ENCODE data around the gene KHK. TPM values are rescaled to one million over a fixed set of nuclear protein-coding genes. Genes with fewer than 3 reads are reported as not detected.
"Not testable (repeated sequence)": the region's sequence is repeated elsewhere in the genome, so short reads cannot be mapped to it uniquely, and the experiment has no call there.

KHK gene
- polyA plus RNA-seq, 4 donors, result 45.4 to 55.6 (median 52.0) TPM

DNA sequence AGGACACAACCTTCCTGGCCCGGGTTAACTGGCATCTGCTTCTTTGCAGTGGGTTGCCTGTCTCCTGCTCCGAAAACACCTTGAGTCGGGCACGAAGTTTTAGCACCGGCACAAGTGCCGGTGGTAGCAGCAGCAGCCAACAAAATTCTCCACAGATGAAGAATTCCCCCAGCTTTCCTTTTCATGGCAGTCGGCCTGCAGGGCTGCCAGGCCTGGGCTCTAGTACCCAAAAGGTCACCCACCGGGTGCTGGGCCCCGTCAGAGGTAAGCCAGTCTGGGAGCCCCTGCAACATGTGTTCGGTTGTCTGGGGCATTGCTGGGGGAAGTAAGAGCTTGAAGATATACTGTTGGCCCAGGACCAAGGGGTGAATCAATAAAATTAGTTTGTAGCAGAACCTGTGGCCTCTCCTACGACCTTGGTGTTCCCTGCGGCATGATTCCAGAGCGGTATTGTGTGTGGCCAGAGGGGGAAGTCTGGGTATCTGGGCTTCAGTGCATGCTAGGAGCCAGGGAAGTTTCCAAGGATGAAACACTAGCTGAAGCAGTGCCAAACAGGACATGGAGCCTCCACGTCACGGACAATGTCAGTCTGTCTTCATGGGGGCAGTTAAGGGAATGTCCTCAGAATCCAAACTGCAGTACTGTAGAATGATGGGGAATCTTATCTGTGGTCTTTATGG, 27.3 kb upstream of the KHK start:
- DNase-seq (ENCODE audit: low read depth in 4 of 4, low spot score in 2 of 4), result no peak

GRCh38 chr2:27060323-27060722, 26.2 kb upstream of the KHK start:
- DNase-seq (ENCODE audit: low read depth in 4 of 4, low spot score in 2 of 4), result no peak

GRCh38 chr2:27065128-27065527, 21.4 kb upstream of the KHK start:
- DNase-seq (ENCODE audit: low read depth in 4 of 4, low spot score in 2 of 4), result no peak

DNA sequence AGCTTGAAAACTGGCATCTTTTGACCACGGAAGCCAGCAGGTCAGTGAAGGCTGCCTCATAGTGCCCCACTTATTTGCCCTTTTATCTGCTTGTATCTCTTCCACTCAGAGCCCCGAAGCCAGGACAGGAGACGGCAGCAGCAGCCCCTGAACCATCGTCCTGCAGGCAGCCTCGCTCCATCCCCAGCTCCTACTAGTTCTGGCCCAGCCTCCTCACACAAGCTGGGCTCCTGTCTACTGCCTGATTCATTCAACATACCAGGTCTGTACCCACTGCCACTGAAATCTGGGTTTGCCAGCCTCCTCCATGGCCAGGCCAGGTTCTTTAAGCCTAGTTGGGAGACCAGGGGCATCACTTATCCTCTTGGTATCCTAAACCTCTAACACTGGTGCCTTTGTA, 19.2 kb upstream of the KHK start:
- DNase-seq (ENCODE audit: low read depth in 4 of 4, low spot score in 2 of 4), result no peak

GRCh38 chr2:27069436-27069835, 17.1 kb upstream of the KHK start:
- no peak for DNase-seq (ENCODE audit: low read depth in 4 of 4, low spot score in 2 of 4)

DNA sequence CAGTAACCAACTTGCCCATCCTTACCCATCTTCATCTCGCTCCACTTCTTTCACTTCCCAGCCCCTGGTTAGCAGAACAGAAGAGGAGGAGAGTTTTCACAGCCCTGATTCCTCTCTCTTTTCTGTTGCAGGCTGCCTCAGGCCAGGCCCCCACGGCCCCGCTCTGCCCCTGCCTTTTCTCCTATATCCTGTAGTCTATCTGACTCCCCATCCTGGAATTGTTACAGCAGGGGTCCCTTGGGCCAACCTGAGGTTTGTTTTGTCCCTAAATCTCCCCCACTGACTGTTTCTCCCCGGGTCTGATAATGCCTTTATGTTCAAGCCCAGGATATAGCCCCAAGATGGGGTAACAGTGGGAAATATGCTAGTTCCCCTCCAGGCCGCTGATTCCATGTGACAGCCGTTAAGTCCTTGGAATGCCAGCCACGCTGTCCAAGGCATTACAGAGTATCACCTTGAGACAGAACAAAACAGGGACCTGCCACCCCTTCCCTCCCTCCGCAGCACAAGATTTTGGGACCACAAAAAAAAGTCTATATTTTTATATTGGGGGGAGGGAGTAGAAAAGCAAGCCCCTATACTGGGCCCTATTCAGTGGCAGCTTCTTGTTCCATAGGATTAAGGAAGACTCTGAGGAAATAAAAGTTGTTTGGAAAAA, 16.5 kb upstream of the KHK start:
- no peak for DNase-seq (ENCODE audit: low read depth in 4 of 4, low spot score in 2 of 4)

- DNase-seq (ENCODE audit: low read depth in 4 of 4, low spot score in 2 of 4), result no peak
These were observed 15.8 kb upstream of the KHK start for GRCh38 chr2:27070653-27071276.

GRCh38 chr2:27071277-27071989, 15.1 kb upstream of the KHK start, which contains the start of gene OST4:
Gene OST4, minus strand, starts transcription at chr2:27071654.
- DNase-seq (ENCODE audit: low read depth in 4 of 4, low spot score in 2 of 4), result peak in 2 of 4 donors; percentile 31 to 91

GRCh38 chr2:27071990-27072830, 14.4 kb upstream of the KHK start:
- DNase-seq (ENCODE audit: low read depth in 4 of 4, low spot score in 2 of 4), result peak in 1 of 4 donors; percentile 86

GRCh38 chr2:27072920-27073319, 13.7 kb upstream of the KHK start:
- no peak for DNase-seq (ENCODE audit: low read depth in 4 of 4, low spot score in 2 of 4)

DNA sequence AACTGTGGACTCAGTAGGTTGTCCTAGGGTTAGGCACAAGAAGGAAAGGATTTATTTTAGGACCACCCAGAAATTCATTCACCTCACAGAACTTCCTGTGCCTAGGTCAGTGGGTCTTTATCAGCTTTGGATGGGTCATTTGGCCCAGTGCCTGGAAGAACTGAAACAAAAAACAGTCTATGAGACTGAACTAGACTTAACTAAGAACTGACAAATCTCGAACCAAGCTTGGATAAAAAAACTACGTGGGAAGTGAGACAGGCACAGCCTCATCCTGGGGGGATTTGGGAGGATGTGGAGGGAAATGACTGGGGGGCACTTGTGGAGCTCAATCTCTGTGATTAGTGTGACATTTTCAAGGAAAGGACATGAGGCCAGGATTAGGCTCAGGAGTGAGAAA, 12.8 kb upstream of the KHK start:
- DNase-seq (ENCODE audit: low read depth in 4 of 4, low spot score in 2 of 4), result no peak

GRCh38 chr2:27074738-27075565, 11.6 kb upstream of the KHK start:
- no peak for DNase-seq (ENCODE audit: low read depth in 4 of 4, low spot score in 2 of 4)

GRCh38 chr2:27075566-27075871, 11.1 kb upstream of the KHK start:
- DNase-seq (ENCODE audit: low read depth in 4 of 4, low spot score in 2 of 4), result not testable (repeated sequence)

- no peak for DNase-seq (ENCODE audit: low read depth in 4 of 4, low spot score in 2 of 4)
These were observed 10.2 kb upstream of the KHK start for GRCh38 chr2:27076323-27076722.

DNA sequence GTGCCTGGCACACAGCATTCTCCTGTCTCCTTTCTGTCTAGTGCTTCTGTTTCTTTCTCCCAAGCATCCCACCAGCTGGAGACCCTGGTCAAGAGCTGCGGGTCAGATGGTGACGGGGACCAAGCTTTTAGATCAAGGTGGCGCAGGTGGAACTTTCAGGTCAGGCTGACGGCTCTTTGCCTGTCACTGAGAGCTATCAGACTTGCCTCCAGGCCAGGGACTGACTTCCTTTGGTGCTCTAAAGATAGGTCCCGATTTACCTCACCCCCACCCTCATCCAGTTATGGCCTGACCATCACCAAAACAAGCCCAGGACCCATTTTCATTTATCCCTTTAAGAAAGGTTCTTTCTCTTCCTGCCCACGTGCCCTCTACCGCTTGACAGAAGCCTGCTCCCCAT, 9.3 kb upstream of the KHK start:
- no peak for DNase-seq (ENCODE audit: low read depth in 4 of 4, low spot score in 2 of 4)

DNA sequence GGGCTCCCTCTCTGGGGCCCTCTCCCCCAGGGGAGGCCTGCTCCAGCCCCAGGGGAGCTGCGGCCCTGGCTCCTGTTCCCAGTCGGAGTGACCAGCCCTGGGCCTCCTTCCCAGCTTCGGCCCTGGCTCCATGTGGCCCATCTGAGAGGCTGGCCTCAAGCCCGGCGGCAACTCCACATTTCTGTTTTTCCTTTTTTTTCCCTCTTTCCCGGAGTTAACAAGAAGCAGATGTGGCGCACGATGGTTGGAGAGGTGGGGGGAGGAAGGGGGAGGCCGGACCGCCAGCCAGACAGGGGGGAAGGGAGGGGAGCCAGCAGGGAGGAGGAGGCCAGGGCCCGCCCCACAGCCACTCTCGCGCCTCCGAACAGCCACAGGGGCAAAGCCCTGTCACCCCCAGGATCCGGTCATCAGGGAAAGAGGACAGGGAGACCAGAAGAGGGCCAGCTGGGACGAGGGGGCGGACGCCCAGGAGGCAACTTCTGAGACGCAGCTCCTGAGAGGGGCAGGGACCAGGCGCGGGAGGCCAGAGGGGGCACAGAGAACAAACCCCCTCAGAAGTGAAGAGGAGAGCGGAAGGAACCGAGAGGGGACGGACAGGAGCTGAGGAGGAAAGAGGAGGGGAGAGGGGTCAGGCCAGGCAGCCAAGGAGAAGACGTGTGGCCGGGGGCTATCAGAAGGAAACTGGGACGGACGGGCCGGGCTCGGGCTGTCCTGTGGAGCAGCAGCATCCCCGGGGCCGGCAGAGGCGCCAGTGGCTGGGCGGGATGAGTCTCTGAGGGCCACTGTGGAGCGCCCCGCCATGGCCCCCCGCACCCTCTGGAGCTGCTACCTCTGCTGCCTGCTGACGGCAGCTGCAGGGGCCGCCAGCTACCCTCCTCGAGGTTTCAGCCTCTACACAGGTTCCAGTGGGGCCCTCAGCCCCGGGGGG, 8.0 kb upstream of the KHK start, which contains the start of gene EMILIN1:
Gene EMILIN1, plus strand, starts transcription at position 349 of the 928 bp plus-strand sequence. Its CDS starts 451 bp downstream, at position 800.
- peak in 2 of 4 donors; percentile 80 for DNase-seq (ENCODE audit: low read depth in 4 of 4, low spot score in 2 of 4)

DNA sequence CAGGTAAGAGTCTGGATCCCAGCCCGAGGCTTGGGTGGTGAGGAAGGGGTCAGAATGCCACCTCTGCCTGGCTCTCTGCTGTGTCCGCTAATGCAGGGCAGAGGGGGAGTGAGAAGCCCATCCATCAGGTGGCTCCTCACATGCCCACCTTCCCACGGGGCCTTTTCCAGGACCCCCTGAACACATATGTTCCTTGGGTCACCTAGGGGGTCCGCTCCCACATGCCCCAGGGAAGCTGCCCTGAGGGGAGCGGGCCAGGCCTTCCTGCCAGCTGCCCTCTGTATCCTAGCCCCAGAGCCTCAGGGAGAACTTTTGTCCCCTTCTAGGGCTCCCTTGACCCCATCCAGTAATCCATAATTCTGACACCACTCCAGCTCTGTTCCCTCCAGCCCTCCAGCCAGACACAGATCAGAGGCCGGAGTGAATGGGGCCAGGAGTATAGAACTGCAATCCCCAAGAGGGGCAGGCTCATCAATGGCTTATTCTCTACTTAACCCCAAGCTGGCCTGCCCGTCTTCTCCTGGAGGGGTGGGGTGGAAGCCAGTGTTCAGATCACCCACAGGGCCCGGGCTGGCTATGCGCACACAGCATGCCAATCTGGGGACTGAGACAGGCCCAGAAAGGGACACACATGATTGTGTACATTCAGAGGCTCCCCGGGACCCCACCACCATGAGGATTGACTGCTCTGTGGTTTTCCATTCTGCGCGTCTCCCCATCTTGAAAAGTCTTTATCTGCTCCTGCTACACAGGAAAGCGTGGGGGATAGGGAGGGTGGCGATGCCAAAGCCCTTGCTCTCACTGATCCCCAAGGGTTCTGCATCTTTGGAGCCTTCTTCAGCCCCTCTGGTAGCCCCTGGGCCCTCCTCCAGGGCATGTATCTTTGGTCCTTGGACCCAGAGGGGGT, 7.1 kb upstream of the KHK start:
- DNase-seq (ENCODE audit: low read depth in 4 of 4, low spot score in 2 of 4), result no peak

GRCh38 chr2:27080140-27080469, 6.5 kb upstream of the KHK start:
- DNase-seq (ENCODE audit: low read depth in 4 of 4, low spot score in 2 of 4), result no peak
